Measurements from ENCODE around the gene HSD17B8. TPM values are rescaled to one million over a fixed set of nuclear protein-coding genes. Genes with fewer than 3 reads are reported as not detected.

HSD17B8 gene
- total RNA-seq, 2 experiments from 2014 or later = 8.6 to 10.5 TPM

- ChIA-PET CTCF (no interaction called here), POLR2A (no interaction called here)
- Histone ChIP-seq H3K9me3 (ENCODE audit: control insufficient read depth in 1 of 2, insufficient read depth in 1 of 2, low read length in 2 of 2) (no peaks in the 10 kb centered on the region), H3K4me3 (ENCODE audit: low read length) (no peak overlapping the region), H3K27me3 (ENCODE audit: control insufficient read depth in 1 of 2, insufficient read depth in 2 of 2, low read length in 2 of 2) (no peaks in the 10 kb centered on the region), H3K27ac (ENCODE audit: low read depth in 1 of 2, low read length in 2 of 2) (no peak overlapping the region), H3K36me3 (ENCODE audit: insufficient read depth, low read length) (no peaks in the 10 kb centered on the region), H3K4me1 (ENCODE audit: insufficient read depth, low read length) (peaks cover 16% of the 10 kb centered on the region)
- H3K36me3 Mint-ChIP-seq (ENCODE audit: low read depth) = no peaks in the 10 kb centered on the region
- intact Hi-C loops (cut with DNase I, micrococcal nuclease) = no loop called here
- DNase-seq (no peak), ATAC-seq (ENCODE audit: poor library complexity) (no peak)
- no peak for TF ChIP-seq CTCF (IDR thresholded peaks at IDR 0.05)
- H3K4me1 Mint-ChIP-seq (ENCODE audit: low read depth) = peaks cover 10% of the 10 kb centered on the region
- H3K27ac Mint-ChIP-seq = no peak overlapping the region
- H3K27me3 Mint-ChIP-seq = no peaks in the 10 kb centered on the region
- no peaks in the 10 kb centered on the region for H3K9me3 Mint-ChIP-seq
- no peak overlapping the region for H3K4me3 Mint-ChIP-seq
These were observed 38.7 kb upstream of the HSD17B8 start for GRCh38 chr6:33165581-33166258.

DNA sequence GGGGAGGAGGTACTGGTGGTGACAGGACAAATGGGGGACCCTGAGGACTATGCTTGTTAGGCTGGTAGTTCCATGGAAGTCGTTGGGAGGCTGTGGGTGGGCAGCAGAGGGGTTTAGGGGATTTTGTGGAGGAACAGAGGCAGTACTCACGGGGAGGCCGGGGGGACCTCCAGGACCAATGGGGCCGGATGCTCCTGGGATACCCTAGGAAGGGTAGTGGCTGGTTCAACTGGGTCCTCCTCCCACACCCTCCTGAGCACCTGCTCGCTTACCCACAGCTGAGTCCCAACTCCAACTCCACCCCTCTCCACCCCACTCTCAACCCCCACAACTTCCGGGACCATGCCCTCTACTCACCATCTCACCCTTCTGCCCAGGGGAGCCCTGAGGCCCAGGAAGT lies 38.1 kb upstream of the HSD17B8 start:
- POLR2A ChIA-PET = no interaction called here
- no peak for TF ChIP-seq CTCF (IDR thresholded peaks at IDR 0.05)

GRCh38 chr6:33166811-33167210 lies 37.6 kb upstream of the HSD17B8 start:
- POLR2A ChIA-PET = interaction anchor here (0.6 kb wide), 1 partner anchor 1512 kb away, joined by 3 read pairs; no protein-coding TSS in a partner anchor
- no peak for ATAC-seq (ENCODE audit: poor library complexity)
- no peaks in the 10 kb centered on the region for H3K27me3 ChIP-seq (ENCODE audit: control insufficient read depth in 1 of 2, insufficient read depth in 2 of 2, low read length in 2 of 2)
- peaks cover 2% of the 10 kb centered on the region for H3K4me1 Mint-ChIP-seq (ENCODE audit: low read depth)
- no peak overlapping the region for H3K4me3 Mint-ChIP-seq
- H3K36me3 Mint-ChIP-seq (ENCODE audit: low read depth) = no peaks in the 10 kb centered on the region
- no peak overlapping the region for H3K4me3 ChIP-seq (ENCODE audit: low read length)
- intact Hi-C loops (cut with DNase I, micrococcal nuclease) = no loop called here
- no peaks in the 10 kb centered on the region for H3K9me3 Mint-ChIP-seq
- TF ChIP-seq CTCF (IDR thresholded peaks at IDR 0.05) = no peak
- no peaks in the 10 kb centered on the region for H3K36me3 ChIP-seq (ENCODE audit: insufficient read depth, low read length)
- H3K9me3 ChIP-seq (ENCODE audit: control insufficient read depth in 1 of 2, insufficient read depth in 1 of 2, low read length in 2 of 2) = no peaks in the 10 kb centered on the region
- no peak for DNase-seq
- no peaks in the 10 kb centered on the region for H3K27me3 Mint-ChIP-seq
- H3K27ac Mint-ChIP-seq = no peak overlapping the region
- no peak overlapping the region for H3K27ac ChIP-seq (ENCODE audit: low read depth in 1 of 2, low read length in 2 of 2)
- CTCF ChIA-PET = interaction anchor here (0.9 kb wide), 1 partner anchor 182 kb away, joined by 3 read pairs; no protein-coding TSS in a partner anchor
- peaks cover 6% of the 10 kb centered on the region for H3K4me1 ChIP-seq (ENCODE audit: insufficient read depth, low read length)

More for the DNA sequence above, 38.1 kb upstream of the HSD17B8 start:
- no peak for DNase-seq
- Mint-ChIP-seq H3K27me3 (no peaks in the 10 kb centered on the region), H3K36me3 (ENCODE audit: low read depth) (no peaks in the 10 kb centered on the region), H3K4me1 (ENCODE audit: low read depth) (peaks cover 7% of the 10 kb centered on the region), H3K4me3 (no peak overlapping the region), H3K9me3 (no peaks in the 10 kb centered on the region), H3K27ac (no peak overlapping the region)
- Histone ChIP-seq H3K27ac (ENCODE audit: low read depth in 1 of 2, low read length in 2 of 2) (no peak overlapping the region), H3K27me3 (ENCODE audit: control insufficient read depth in 1 of 2, insufficient read depth in 2 of 2, low read length in 2 of 2) (no peaks in the 10 kb centered on the region), H3K36me3 (ENCODE audit: insufficient read depth, low read length) (no peaks in the 10 kb centered on the region), H3K9me3 (ENCODE audit: control insufficient read depth in 1 of 2, insufficient read depth in 1 of 2, low read length in 2 of 2) (no peaks in the 10 kb centered on the region), H3K4me1 (ENCODE audit: insufficient read depth, low read length) (peaks cover 11% of the 10 kb centered on the region), H3K4me3 (ENCODE audit: low read length) (no peak overlapping the region)
- no peak for ATAC-seq (ENCODE audit: poor library complexity)
- CTCF ChIA-PET = no interaction called here
- intact Hi-C loops (cut with DNase I, micrococcal nuclease) = no loop called here

Measured in CD4-positive, alpha-beta T cell (primary cell).